Stimulated activated CD8-positive, alpha-beta memory T cell treated with anti-CD3 and anti-CD28 coated beads, Interleukin-7, amount 100 ng/mL, for 4 hours (primary cell): ENCODE measurements around the gene ZNF672.
"Not testable (repeated sequence)": the region's sequence is repeated elsewhere in the genome, so short reads cannot be mapped to it uniquely, and the experiment has no call there.

Experiments
- DNase-seq, 2 donors: peaks; one replicate each; pipeline ENCODE4 v3.0.0-alpha.2; 2020; ENCODE audit warnings: low read depth in 2 of 2

Gene ZNF672

GRCh38 chr1:248886237-248886895, 48.3 kb downstream of the ZNF672 start:
- no peak for DNase-seq

- DNase-seq: not testable (repeated sequence)
These were observed 51.9 kb downstream of the ZNF672 start for GRCh38 chr1:248889914-248890243.

- no peak for DNase-seq
These were observed 52.8 kb downstream of the ZNF672 start for GRCh38 chr1:248890549-248891498.

- DNase-seq: no peak
These were observed 53.7 kb downstream of the ZNF672 start for GRCh38 chr1:248891758-248892157.

GRCh38 chr1:248892590-248892989, 54.6 kb downstream of the ZNF672 start:
- DNase-seq: no peak

GRCh38 chr1:248894837-248895236, 56.8 kb downstream of the ZNF672 start:
- no peak for DNase-seq

DNA sequence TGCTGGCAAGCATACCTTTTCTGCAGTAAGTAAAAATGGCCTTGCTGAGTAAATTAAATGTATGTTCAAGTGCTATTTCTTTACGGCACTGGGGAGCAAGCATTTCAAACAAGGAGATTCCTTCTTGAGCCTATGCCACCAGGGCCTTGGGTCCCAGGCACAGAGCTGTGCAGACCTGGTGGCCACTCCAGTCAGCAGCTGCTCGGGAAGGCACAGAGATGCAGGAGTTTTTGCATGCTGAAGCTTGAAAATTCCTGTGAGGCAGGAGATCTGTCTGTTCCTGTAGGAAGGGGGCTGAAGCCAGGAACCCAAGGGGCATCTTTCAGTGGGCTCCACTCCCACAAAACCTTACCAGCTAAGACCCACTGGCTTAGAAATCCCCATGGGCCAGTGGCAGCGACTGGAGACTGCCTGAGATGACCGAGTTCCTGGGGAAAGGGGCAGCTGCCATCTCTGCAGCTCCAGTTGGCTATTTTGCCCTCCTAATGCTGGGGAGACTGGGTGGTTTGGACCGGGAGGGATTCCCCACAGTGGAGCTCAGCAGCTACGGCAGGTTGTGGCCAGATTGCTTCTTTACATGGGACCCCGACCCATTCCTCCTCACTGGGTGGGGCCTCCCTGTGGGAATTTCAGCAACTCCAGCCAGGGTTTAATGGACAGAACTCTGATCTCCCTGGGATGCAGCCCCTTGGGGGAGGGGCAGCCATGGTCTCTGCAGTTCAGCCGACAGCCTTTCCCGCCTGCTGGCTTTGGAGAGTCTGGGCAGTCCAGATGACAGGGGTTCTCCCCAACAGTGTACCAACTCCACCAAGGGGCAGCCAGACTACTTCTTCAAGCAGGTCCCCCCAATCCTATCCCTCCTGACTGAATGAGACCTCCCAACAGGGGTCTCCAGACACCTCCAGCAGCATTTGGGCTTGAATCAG, 59.7 kb downstream of the ZNF672 start:
- DNase-seq: no peak
